Osteocyte (in vitro differentiated cells): ENCODE data around the gene COG6. TPM values are rescaled to one million over a fixed set of nuclear protein-coding genes. Genes with fewer than 3 reads are reported as not detected.

Experiments
- DNase-seq: peaks from one replicate; pipeline ENCODE4 v3.0.0; 2021; ENCODE audit warnings: mixed read lengths; ENCODE audit not compliant: unreplicated experiment; ENCODE audit errors: extremely low spot score
- H3K27ac Mint-ChIP-seq: one replicate; pipeline ENCODE4 v1.8.0; 2021; ENCODE audit warnings: mild to moderate bottlenecking, mixed read lengths; ENCODE audit not compliant: unreplicated experiment
- H3K27me3 Mint-ChIP-seq: one replicate; pipeline ENCODE4 v1.8.0; 2021; ENCODE audit warnings: mixed read lengths; ENCODE audit not compliant: unreplicated experiment
- H3K36me3 Mint-ChIP-seq: one replicate; pipeline ENCODE4 v1.8.0; 2021; ENCODE audit warnings: mixed read lengths; ENCODE audit not compliant: unreplicated experiment
- H3K4me1 Mint-ChIP-seq: one replicate; pipeline ENCODE4 v1.8.0; 2021; ENCODE audit warnings: mixed read lengths; ENCODE audit not compliant: unreplicated experiment
- H3K4me3 Mint-ChIP-seq: one replicate; pipeline ENCODE4 v1.8.0; 2021; ENCODE audit warnings: mild to moderate bottlenecking, moderate library complexity, mixed read lengths; ENCODE audit not compliant: unreplicated experiment
- H3K9me3 Mint-ChIP-seq: one replicate; pipeline ENCODE4 v1.8.0; 2021; ENCODE audit warnings: mixed read lengths; ENCODE audit not compliant: unreplicated experiment
- total RNA-seq: library from RNA; stranded (reverse); gene quantifications from 2 replicates; pipeline ENCODE4 v1.2.1, GENCODE V29; 2021
- TF ChIP-seq, protein P1 (sequence below): fragments of 200-600 bp; sonication (generic); IDR thresholded peaks from 2 replicates; pipeline ENCODE4 v1.5.0; 2021; ENCODE audit warnings: antibody characterized with exemption, mild to moderate bottlenecking, moderate library complexity

The COG6 gene
- total RNA-seq, 1 donor from 2014 or later: 38.7 TPM

DNA sequence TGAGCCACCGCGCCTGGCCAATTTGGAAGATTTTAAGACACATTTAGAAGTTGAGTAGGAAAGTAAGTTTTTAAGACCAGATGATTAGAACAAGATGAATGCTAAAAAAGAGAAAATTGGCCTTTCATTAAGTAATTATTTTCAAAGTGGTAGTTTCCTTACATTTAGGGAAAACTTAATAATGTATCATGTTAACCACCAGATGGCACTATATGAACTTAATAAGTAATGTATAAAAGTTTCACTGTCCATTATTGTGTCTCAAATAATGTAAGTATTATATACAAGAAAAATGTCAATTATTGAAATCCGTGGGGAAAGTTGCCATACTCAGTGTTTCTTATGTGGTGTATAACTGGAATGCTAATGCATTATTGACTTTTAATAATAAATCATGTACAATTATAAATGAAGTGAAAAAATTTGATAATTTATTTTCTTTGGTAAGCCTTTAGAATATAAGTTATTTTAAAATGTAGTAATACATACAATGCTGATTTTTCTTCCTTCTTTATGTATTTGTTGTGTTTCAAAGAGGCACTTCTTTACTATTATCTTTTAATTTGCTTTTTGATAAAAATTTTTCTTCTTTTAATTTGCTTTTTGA is 29.2 kb downstream of the COG6 start:
- no peak overlapping the region for H3K27ac Mint-ChIP-seq
- no peaks in the 10 kb centered on the region for H3K27me3 Mint-ChIP-seq
- no peaks in the 10 kb centered on the region for H3K9me3 Mint-ChIP-seq
- TF ChIP-seq, protein P1, sequence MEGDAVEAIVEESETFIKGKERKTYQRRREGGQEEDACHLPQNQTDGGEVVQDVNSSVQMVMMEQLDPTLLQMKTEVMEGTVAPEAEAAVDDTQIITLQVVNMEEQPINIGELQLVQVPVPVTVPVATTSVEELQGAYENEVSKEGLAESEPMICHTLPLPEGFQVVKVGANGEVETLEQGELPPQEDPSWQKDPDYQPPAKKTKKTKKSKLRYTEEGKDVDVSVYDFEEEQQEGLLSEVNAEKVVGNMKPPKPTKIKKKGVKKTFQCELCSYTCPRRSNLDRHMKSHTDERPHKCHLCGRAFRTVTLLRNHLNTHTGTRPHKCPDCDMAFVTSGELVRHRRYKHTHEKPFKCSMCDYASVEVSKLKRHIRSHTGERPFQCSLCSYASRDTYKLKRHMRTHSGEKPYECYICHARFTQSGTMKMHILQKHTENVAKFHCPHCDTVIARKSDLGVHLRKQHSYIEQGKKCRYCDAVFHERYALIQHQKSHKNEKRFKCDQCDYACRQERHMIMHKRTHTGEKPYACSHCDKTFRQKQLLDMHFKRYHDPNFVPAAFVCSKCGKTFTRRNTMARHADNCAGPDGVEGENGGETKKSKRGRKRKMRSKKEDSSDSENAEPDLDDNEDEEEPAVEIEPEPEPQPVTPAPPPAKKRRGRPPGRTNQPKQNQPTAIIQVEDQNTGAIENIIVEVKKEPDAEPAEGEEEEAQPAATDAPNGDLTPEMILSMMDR: peak; percentile 54
- no peak for DNase-seq
- H3K4me3 Mint-ChIP-seq: no peak overlapping the region
- H3K36me3 Mint-ChIP-seq: peaks cover 20% of the 10 kb centered on the region
- no peaks in the 10 kb centered on the region for H3K4me1 Mint-ChIP-seq

DNA sequence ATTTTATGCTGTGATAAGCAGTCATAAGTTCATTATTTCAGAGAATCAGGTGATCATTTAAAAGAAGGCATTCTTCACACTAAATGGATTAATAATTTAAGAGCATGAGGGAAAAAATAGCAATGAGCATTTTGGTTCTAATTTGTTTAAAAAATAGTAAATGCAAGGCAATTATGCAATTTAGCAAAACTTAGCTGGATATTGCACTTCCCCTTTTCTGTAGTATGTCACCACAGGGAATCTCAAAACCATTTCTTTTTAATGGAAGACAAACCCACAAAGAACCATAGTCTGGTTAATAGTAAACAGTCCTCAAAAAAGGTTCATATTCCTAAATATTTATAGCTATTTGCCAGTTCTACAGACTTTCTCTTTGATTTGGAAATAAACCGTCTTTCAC is 30.2 kb downstream of the COG6 start:
- DNase-seq: no peak
- Mint-ChIP-seq H3K4me3 (no peak overlapping the region), H3K9me3 (no peaks in the 10 kb centered on the region), H3K27me3 (no peaks in the 10 kb centered on the region), H3K27ac (no peak overlapping the region), H3K4me1 (no peaks in the 10 kb centered on the region), H3K36me3 (peaks cover 17% of the 10 kb centered on the region)
- TF ChIP-seq, protein P1: no peak

DNA sequence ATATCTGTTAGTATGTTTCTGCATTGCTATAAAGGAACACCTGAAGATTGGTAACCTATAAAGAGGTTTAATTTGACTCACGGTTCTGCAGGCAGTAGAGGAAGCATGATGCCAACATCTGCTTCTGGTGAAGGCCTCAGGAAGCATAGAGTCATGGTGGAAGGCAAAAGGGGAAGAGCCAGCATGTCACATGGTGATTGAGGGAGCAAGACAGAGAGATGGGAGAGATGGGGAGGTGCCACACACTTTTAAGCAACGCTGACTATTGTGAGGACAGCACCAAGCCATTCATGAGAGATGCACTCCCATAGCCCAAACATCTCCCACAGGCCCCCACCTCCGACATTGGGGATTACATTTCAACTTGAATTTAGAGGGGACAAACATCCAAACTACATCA is 32.8 kb downstream of the COG6 start:
- DNase-seq: no peak
- Mint-ChIP-seq H3K27me3 (no peaks in the 10 kb centered on the region), H3K27ac (no peak overlapping the region), H3K4me3 (no peak overlapping the region), H3K9me3 (no peaks in the 10 kb centered on the region), H3K4me1 (no peaks in the 10 kb centered on the region), H3K36me3 (peaks cover 16% of the 10 kb centered on the region)
- TF ChIP-seq, protein P1: no peak

DNA sequence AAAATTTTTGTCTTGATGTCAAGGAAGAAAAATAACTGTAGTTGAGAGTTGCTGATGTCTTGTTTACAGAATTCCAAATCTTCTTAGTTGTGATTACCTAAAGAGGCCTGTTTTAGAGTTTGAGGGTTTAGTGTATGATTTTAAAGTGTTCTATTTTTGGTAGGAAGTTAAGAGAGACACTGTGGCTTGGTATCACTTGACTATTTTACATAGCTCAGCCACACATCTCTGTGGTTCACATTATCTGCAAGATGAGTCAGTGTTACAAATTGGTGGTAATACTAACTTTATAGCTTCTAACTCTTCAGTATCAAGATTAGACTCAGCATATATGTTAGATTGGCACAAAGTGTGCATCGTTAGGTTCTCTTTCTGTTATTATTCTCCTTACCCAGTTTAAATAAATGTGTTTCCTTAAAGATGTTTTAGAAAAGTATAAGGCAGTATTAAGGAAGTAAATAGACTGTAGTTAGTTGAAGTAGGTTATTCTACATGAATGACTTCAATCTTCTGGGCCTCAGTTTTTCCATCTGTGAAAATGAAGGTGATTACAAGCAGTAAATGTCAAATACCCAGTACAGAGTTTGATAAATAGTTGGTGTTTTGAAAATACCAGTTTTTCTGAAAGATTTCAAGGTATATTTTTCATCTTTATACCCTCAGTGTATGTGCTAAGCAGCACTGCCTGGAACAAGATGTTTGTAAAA is 33.4 kb downstream of the COG6 start:
- no peaks in the 10 kb centered on the region for H3K27me3 Mint-ChIP-seq
- H3K9me3 Mint-ChIP-seq: no peaks in the 10 kb centered on the region
- TF ChIP-seq, protein P1: no peak
- no peak overlapping the region for H3K27ac Mint-ChIP-seq
- H3K36me3 Mint-ChIP-seq: peaks cover 16% of the 10 kb centered on the region
- H3K4me1 Mint-ChIP-seq: no peaks in the 10 kb centered on the region
- no peak for DNase-seq
- H3K4me3 Mint-ChIP-seq: no peak overlapping the region

DNA sequence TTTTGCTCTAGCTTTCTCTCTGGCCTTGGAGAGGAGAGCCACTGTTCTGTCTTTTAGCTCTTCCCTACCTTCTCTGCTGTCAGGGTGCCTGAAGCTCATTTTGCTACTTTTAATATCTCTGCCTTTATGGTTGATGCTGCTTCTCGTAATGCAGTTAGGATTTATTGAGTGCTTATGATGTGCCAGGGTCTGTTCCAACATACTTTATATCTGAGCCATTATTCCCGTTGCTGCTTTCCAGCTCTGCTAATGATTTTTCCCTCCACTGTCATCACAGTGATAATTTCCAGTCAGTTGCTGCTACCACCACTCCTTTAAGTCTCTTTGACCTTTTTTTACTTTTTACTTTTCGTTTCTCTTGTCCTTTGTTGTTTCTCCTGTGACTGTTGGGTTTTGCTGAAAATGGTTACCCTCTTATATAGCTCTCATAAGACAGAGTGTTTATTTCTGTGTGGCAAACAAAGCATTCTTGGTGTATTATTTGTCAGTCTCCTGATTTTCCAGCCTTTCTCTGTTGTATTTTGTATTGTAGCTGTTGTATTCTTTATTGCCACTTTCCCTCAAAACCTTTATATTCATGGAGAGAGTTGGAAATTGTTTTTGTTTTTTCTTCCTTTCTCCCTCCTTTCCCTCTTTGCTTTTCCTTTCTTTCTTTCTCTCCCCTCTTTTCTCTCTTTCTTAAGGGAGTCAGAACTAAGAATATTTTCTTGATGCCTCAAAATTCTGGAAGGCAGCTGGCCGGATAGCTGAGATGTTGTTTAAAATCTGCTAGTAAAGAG is 37.4 kb downstream of the COG6 start:
- H3K4me1 Mint-ChIP-seq: no peaks in the 10 kb centered on the region
- no peak overlapping the region for H3K4me3 Mint-ChIP-seq
- H3K27ac Mint-ChIP-seq: no peak overlapping the region
- H3K36me3 Mint-ChIP-seq: peaks cover 13% of the 10 kb centered on the region
- no peaks in the 10 kb centered on the region for H3K9me3 Mint-ChIP-seq
- DNase-seq: no peak
- no peaks in the 10 kb centered on the region for H3K27me3 Mint-ChIP-seq
- TF ChIP-seq, protein P1: no peak
